ENCODE measurements around the gene EBI3.
"Not testable (repeated sequence)": the region's sequence is repeated elsewhere in the genome, so short reads cannot be mapped to it uniquely, and the experiment has no call there.

The EBI3 gene
- long read RNA-seq, donor 1: 0 reads
- long read RNA-seq, donor 2: 0 reads
- long read RNA-seq, donor 3: 0 reads
- long read RNA-seq, donor 4: 0 reads
- long read RNA-seq, donor 5: 0 reads
- long read RNA-seq, donor 6: 0 reads
- long read RNA-seq, donor 7: 0 reads
- long read RNA-seq, donor 8: 0 reads

- DNase-seq: peak; percentile 41
Observed at GRCh38 chr19:4229179-4229931, at the start of gene EBI3. Gene EBI3, plus strand, starts transcription at chr19:4229523. Its CDS starts 28 bp downstream, at chr19:4229551.

- DNase-seq: no peak
Observed at GRCh38 chr19:4181053-4181508, 48.2 kb upstream of the EBI3 start.

- peak; percentile 82 for DNase-seq
Observed at GRCh38 chr19:4182084-4182810, 47.1 kb upstream of the EBI3 start, which contains the start of the genes ANKRD24 and SIRT6. Gene ANKRD24, plus strand, starts transcription at chr19:4182689. Its CDS starts 3,737 bp downstream, at chr19:4186426. Gene SIRT6, minus strand, starts transcription at chr19:4182563. Its CDS starts 24 bp downstream, at chr19:4182539.

- peak; percentile 37 for DNase-seq
Observed at GRCh38 chr19:4183967-4184717, 45.2 kb upstream of the EBI3 start.

GRCh38 chr19:4184718-4185352 is 44.5 kb upstream of the EBI3 start:
- no peak for DNase-seq

GRCh38 chr19:4185413-4186086 is 43.8 kb upstream of the EBI3 start:
- DNase-seq: no peak

GRCh38 chr19:4186087-4186993 is 43.0 kb upstream of the EBI3 start:
- DNase-seq: peak; percentile 50

GRCh38 chr19:4187313-4188122 is 41.8 kb upstream of the EBI3 start:
- DNase-seq: no peak

- DNase-seq: no peak
Observed at GRCh38 chr19:4189641-4190040, 39.7 kb upstream of the EBI3 start.

GRCh38 chr19:4192537-4192936 is 36.8 kb upstream of the EBI3 start:
- DNase-seq: not testable (repeated sequence)

- DNase-seq: no peak
Observed at GRCh38 chr19:4194353-4194752, 35.0 kb upstream of the EBI3 start.

GRCh38 chr19:4196009-4196408 is 33.3 kb upstream of the EBI3 start:
- no peak for DNase-seq

- no peak for DNase-seq
Observed at GRCh38 chr19:4196587-4197148, 32.7 kb upstream of the EBI3 start.

- DNase-seq: no peak
Observed at GRCh38 chr19:4197228-4197624, 32.1 kb upstream of the EBI3 start.

- peak; percentile 28 for DNase-seq
Observed at GRCh38 chr19:4197625-4198466, 31.5 kb upstream of the EBI3 start.

GRCh38 chr19:4198467-4199126 is 30.7 kb upstream of the EBI3 start:
- DNase-seq: no peak

- DNase-seq: no peak
Observed at GRCh38 chr19:4199699-4200293, 29.5 kb upstream of the EBI3 start.
